K562 (cell line): ENCODE data around the gene GZMM. TPM values are rescaled to one million over a fixed set of nuclear protein-coding genes. Genes with fewer than 3 reads are reported as not detected.

Experiments used
- ATAC-seq: fragments of 200-7000 bp; cut with Tn5 transposase; 3 replicates; pipeline ENCODE4 v1.9.1; 2020; ENCODE audit warnings: moderate library complexity
- BruUV-seq: library from RNA; stranded (reverse); fragments of 400-500 nt; replicated peaks from 2 replicates; lab custom pipeline; 2021; lab: Mats Ljungman, UMichigan
- CTCF ChIA-PET: fragments of 300-600 bp; formaldehyde crosslinking; extraction: SDS; loops from one replicate; lab custom pipeline; 2021; ENCODE audit warnings: low intra/inter-chr PET ratio; lab: Yijun Ruan, JAX
- POLR2A ChIA-PET: fragments of 300-600, 350-650 bp; sonication (Branson Sonifier 250); formaldehyde crosslinking; extraction: SDS; loops from one replicate; lab custom pipeline; 2021; ENCODE audit warnings: antibody characterized with exemption, inconsistent platforms; lab: Yijun Ruan, JAX
- DNase-seq, 4 experiments: peaks; one replicate each; pipeline versions ENCODE4 v3.0.0 to v3.0.0-alpha.2; 2011 to 2018; ENCODE audit warnings: low spot score in 3 of 4, mixed read lengths in 3 of 4; ENCODE audit errors: extremely low read depth in 1 of 4
- FAIRE-seq: peaks from 2 replicates; lab custom pipeline; 2011; peaks lifted over from hg19 to GRCh38; lab: Jason Lieb, UNC
- H2AFZ ChIP-seq: 2 replicates; pipeline ENCODE4 v1.6.0; 2011; ENCODE audit warnings: low read depth, low read length, control low read depth, inconsistent platforms
- H3K27ac ChIP-seq: fragments of 200-600 bp; 3 replicates; pipeline ENCODE4 v1.8.0; 2011; ENCODE audit warnings: low read depth, mild to moderate bottlenecking, control low read depth, inconsistent platforms, low read length, moderate library complexity, mixed read lengths; ENCODE audit errors: extremely low read depth
- H3K27me3 ChIP-seq, 2 experiments: fragments of 300-600 bp in 1 of 2; 2 replicates in 1 of 2; 3 replicates in 1 of 2; pipeline versions ENCODE4 v1.6.0 to v1.8.0; 2011; ENCODE audit warnings: inconsistent platforms in 2 of 2, low read length in 2 of 2, mild to moderate bottlenecking in 1 of 2, mixed read lengths in 1 of 2, moderate library complexity in 1 of 2; ENCODE audit not compliant: control insufficient read depth in 2 of 2, insufficient read depth in 2 of 2
- H3K36me3 ChIP-seq: fragments of 300-600 bp; 3 replicates; pipeline ENCODE4 v1.8.0; 2011; ENCODE audit warnings: mild to moderate bottlenecking, low read length, inconsistent platforms; ENCODE audit not compliant: control insufficient read depth, insufficient read depth
- H3K4me1 ChIP-seq, 2 experiments: fragments of 200-600 bp in 1 of 2; replicated peaks in 1 of 2; 2 replicates in 1 of 2; 3 replicates in 1 of 2; pipeline versions ENCODE4 v1.5.1 to v1.8.0; 2011; ENCODE audit warnings: inconsistent platforms in 2 of 2, low read length in 2 of 2, mild to moderate bottlenecking in 1 of 2, mixed read lengths in 1 of 2, moderate library complexity in 1 of 2; ENCODE audit not compliant: control insufficient read depth in 2 of 2, insufficient read depth in 2 of 2
- H3K4me2 ChIP-seq: 2 replicates; pipeline ENCODE4 v1.6.1; 2011; ENCODE audit warnings: low read length, control low read depth, inconsistent platforms, mixed read lengths; ENCODE audit not compliant: insufficient read depth
- H3K4me3 ChIP-seq: fragments of 200-600 bp; sonication (generic), shearing (Covaris generic); 2 replicates; pipeline ENCODE4 v1.5.1; 2016; ENCODE audit warnings: control low read depth, inconsistent platforms
- H3K79me2 ChIP-seq: fragments of 200-600 bp; 3 replicates; pipeline ENCODE4 v1.8.0; 2011; ENCODE audit warnings: low read length, inconsistent platforms; ENCODE audit not compliant: control insufficient read depth, insufficient read depth
- H3K9ac ChIP-seq, 2 experiments: 2 replicates each; pipeline versions ENCODE4 v1.6.0 to v1.6.1; 2011; ENCODE audit warnings: low read depth in 2 of 2, low read length in 2 of 2, control low read depth in 1 of 2, inconsistent platforms in 1 of 2, mild to moderate bottlenecking in 1 of 2, mixed read lengths in 1 of 2; ENCODE audit not compliant: insufficient read depth in 1 of 2
- H3K9me1 ChIP-seq: one replicate; pipeline ENCODE4 v1.6.0; 2011; ENCODE audit warnings: inconsistent platforms, mild to moderate bottlenecking, low read length, moderate library complexity; ENCODE audit not compliant: control insufficient read depth, insufficient read depth
- H3K9me3 ChIP-seq: replicated peaks from 2 replicates; pipeline ENCODE4 v1.5.1; 2011; ENCODE audit warnings: low read depth, low read length, inconsistent platforms; ENCODE audit not compliant: control insufficient read depth, insufficient read depth
- H4K20me1 ChIP-seq: replicated peaks from 2 replicates; pipeline ENCODE4 v1.6.1; 2011; ENCODE audit warnings: low read length, inconsistent platforms, mixed read lengths; ENCODE audit not compliant: control insufficient read depth, insufficient read depth
- CBX8 ChIP-seq: fragments of 200-600 bp; sonication (generic); IDR thresholded peaks from 2 replicates; pipeline ENCODE4 v1.6.1; 2012; ENCODE audit warnings: borderline replicate concordance, mixed run types, low read depth, mild to moderate bottlenecking, moderate library complexity, mixed read lengths, low read length, control low read depth, inconsistent platforms; ENCODE audit not compliant: poor library complexity, severe bottlenecking; ENCODE audit errors: extremely low read depth
- KDM2B ChIP-seq: fragments of 250-450 bp; sonication (Bioruptor Pico); IDR thresholded peaks from 2 replicates; pipeline ENCODE4 v1.8.0; 2021; ENCODE audit warnings: mild to moderate bottlenecking, moderate library complexity
- NRF1 ChIP-seq, 2 experiments: fragments of 450-650 bp; IDR thresholded peaks in 1 of 2; conservative IDR thresholded peaks in 1 of 2; 2 replicates each; pipeline ENCODE4 v1.6.1; 2014; ENCODE audit warnings: mild to moderate bottlenecking in 2 of 2
- PCBP1 ChIP-seq: fragments of 200-400 bp; formaldehyde crosslinking; IDR thresholded peaks from 2 replicates; pipeline ENCODE4 v1.6.1; 2018; ENCODE audit warnings: mild to moderate bottlenecking, low read depth, low read length; ENCODE audit not compliant: poor library complexity, severe bottlenecking
- SRSF9 ChIP-seq: fragments of 200-400 bp; formaldehyde crosslinking; IDR thresholded peaks from 2 replicates; pipeline ENCODE4 v1.6.1; 2017; ENCODE audit warnings: low read depth, low read length, borderline replicate concordance
- ZNF140 ChIP-seq: fragments of 250-450 bp; sonication (Bioruptor Pico); IDR thresholded peaks from 2 replicates; pipeline ENCODE4 v1.8.0; 2021; ENCODE audit warnings: moderate library complexity, mild to moderate bottlenecking, inconsistent platforms
- WGBS: fragments of 100-300 bp; shearing (Covaris generic); methylation state at CpG from one replicate; pipeline ENCODE4 v1.1.6; 2016; ENCODE audit warnings: low coverage, mixed read lengths; ENCODE audit not compliant: insufficient coverage; ENCODE audit errors: missing lambda C conversion rate; 5-methylcytosine and 5-hydroxymethylcytosine counted together
- in situ Hi-C: fragments of 300-500 bp; cut with MboI; formaldehyde crosslinking; loops from 4 replicates; pipeline ENCODE4 v1.15.0; 2018; ENCODE audit warnings: inconsistent platforms, mixed read lengths
- intact Hi-C: fragments of 100-400 bp; cut with micrococcal nuclease; formaldehyde crosslinking; loops from 2 replicates; pipeline ENCODE4 v1.14.2; 2022
- polyA plus RNA-seq, 8 experiments: library from polyadenylated mRNA; depleted of rRNA in 4 of 8; stranded (reverse) in 5 of 8; unstranded in 3 of 8; fragments of >200 nt; fragmentation: Nextera tagmentation in 2 of 8; fragmentation: Illumina TruSeq in 1 of 8; extraction: Ambion mirVana in 2 of 8; extraction: Trizol in 1 of 8; gene quantifications; 2 replicates each; pipeline versions ENCODE4 v1.2.1 to v1.2.3, GENCODE V29; 2011 to 2014; ENCODE audit warnings: inconsistent platforms in 1 of 8, missing spikeins in 1 of 8
- total RNA-seq, 7 experiments: library from RNA; depleted of rRNA in 6 of 7; stranded (reverse); fragments of >200 nt in 6 of 7; fragmentation: Illumina TruSeq in 2 of 7; extraction: Trizol in 2 of 7; gene quantifications; 2 replicates each; pipeline versions ENCODE4 v1.2.1 to v1.2.3, GENCODE V29; 2011 to 2021; ENCODE audit warnings: low replicate concordance in 1 of 7
- TF ChIP-seq, protein P1 (sequence below): sonication (generic); formaldehyde crosslinking; IDR thresholded peaks from 2 replicates; pipeline ENCODE4 v1.8.1; 2023; ENCODE audit warnings: mild to moderate bottlenecking, missing genetic modification reagents
- TF ChIP-seq, protein P2 (sequence below): sonication (generic); formaldehyde crosslinking; IDR thresholded peaks from 2 replicates; pipeline ENCODE4 v1.9.0; 2022; ENCODE audit warnings: mild to moderate bottlenecking, missing genetic modification reagents
- TF ChIP-seq, protein P3 (sequence below): fragments of 250-450 bp; sonication (Bioruptor Pico); IDR thresholded peaks from 2 replicates; pipeline ENCODE4 v1.5.1; 2021; ENCODE audit warnings: mild to moderate bottlenecking
- TF ChIP-seq, protein P4 (sequence below): fragments of 450-650 bp; IDR thresholded peaks from 2 replicates; pipeline ENCODE4 v1.7.1; 2018; ENCODE audit warnings: mild to moderate bottlenecking, low read depth; ENCODE audit not compliant: partially characterized antibody
- TF ChIP-seq, protein P5 (sequence below), 3 experiments: fragments of 200-800 bp in 1 of 3; sonication (Bioruptor generic) in 1 of 3; sonication (generic) in 1 of 3; formaldehyde crosslinking in 1 of 3; IDR thresholded peaks; 2 replicates each; pipeline versions ENCODE4 v1.6.1 to v1.8.0; 2016 to 2022; ENCODE audit warnings: mild to moderate bottlenecking in 2 of 3, missing compliant biosample characterization in 2 of 3, missing genetic modification characterization in 2 of 3, missing genetic modification reagents in 1 of 3

The GZMM gene
- total and polyA plus RNA-seq, 9 of the 15 experiments (the other 6 are each of a cell fraction or from before 2014, with no cell fraction given), result 0.08 to 2.6 (median 0.70) TPM; not detected in 2

DNA sequence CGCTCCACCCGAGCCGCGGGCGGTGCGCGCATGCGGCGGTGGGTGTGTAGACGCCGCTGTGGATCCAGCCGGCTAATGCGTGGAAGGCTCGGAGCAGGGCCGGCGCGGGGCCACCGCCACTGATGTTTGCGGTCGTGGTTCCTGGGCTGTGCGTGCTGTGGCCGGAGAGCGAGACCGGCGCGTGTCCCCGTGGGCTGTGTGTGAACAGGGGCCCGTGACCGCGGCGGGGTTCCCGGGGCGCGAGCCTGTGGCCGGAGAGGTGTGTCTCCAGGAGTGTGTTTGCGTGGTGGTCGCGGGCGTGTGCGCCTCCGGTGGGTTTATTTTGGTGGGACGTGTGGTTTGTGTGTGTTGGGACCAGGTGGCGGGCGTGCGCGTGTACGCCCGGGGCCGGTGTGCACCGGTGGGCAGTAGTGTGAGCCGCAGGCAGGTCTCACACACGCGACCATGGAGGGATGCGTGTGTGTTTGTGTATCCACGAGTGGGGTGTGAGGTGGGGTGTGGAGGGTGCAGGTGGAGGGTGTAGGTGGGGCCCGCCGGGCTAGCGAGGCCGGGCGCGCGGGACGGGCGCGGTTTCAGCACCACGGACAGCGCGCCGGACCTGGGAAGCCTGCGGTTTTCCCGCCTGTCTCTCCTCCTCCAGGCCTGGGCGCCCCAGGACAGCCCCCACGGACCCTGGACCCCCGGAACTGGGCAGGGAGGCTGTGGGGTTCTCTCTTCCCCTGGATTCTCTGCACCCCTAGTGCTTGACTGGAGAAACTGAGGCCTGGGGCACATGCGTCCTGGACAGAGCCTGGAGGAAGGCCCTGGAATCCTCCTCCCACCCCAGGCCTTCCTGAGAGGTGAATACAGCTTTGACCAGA is 47.5 kb downstream of the GZMM start:
- Histone ChIP-seq H3K27me3 (peaks cover 12 to 34% of the 10 kb centered on the region in 2 experiments; a peak in 4 of 5 replicates), H3K9me3 (no peaks in the 10 kb centered on the region), H3K4me1 (peaks cover 3 to 80% of the 10 kb centered on the region in 2 experiments; a peak in 3 of 5 replicates), H2AFZ (no peak overlapping the region), H3K9ac (no peak overlapping the region), H3K79me2 (no peaks in the 10 kb centered on the region), H3K4me2 (no peak overlapping the region), H3K9me1 (no peaks in the 10 kb centered on the region), H4K20me1 (peaks cover 20% of the 10 kb centered on the region; the same call in 1 of the 2 replicates), H3K27ac (no peak overlapping the region), H3K36me3 (no peaks in the 10 kb centered on the region), H3K4me3 (no peak overlapping the region)
- FAIRE-seq (no peak), DNase-seq (peak; percentile 48 to 72 (median 68)), ATAC-seq (peak; percentile 58)
- in situ Hi-C loops, result no loop called here
- CTCF ChIA-PET, result no interaction called here
- 13% methylated on average over 65 of the region's 75 CpGs for WGBS
- no TSS peak for BruUV-seq
- intact Hi-C loops, result no loop called here
- POLR2A ChIA-PET, result no interaction called here
- TF ChIP-seq, protein P1, sequence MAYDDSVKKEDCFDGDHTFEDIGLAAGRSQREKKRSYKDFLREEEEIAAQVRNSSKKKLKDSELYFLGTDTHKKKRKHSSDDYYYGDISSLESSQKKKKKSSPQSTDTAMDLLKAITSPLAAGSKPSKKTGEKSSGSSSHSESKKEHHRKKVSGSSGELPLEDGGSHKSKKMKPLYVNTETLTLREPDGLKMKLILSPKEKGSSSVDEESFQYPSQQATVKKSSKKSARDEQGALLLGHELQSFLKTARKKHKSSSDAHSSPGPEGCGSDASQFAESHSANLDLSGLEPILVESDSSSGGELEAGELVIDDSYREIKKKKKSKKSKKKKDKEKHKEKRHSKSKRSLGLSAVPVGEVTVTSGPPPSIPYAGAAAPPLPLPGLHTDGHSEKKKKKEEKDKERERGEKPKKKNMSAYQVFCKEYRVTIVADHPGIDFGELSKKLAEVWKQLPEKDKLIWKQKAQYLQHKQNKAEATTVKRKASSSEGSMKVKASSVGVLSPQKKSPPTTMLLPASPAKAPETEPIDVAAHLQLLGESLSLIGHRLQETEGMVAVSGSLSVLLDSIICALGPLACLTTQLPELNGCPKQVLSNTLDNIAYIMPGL (CRISPR knock-in tag), result no peak
- no peak for TF ChIP-seq ZNF140 (CRISPR knock-in tag)
- TF ChIP-seq, protein P2, sequence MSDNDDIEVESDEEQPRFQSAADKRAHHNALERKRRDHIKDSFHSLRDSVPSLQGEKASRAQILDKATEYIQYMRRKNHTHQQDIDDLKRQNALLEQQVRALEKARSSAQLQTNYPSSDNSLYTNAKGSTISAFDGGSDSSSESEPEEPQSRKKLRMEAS (CRISPR knock-in tag), result peak; percentile 66; the same call in 1 of the 2 replicates
- peak; percentile 38; the same call in 1 of the 2 replicates for TF ChIP-seq KDM2B (CRISPR knock-in tag)
- TF ChIP-seq, protein P3, sequence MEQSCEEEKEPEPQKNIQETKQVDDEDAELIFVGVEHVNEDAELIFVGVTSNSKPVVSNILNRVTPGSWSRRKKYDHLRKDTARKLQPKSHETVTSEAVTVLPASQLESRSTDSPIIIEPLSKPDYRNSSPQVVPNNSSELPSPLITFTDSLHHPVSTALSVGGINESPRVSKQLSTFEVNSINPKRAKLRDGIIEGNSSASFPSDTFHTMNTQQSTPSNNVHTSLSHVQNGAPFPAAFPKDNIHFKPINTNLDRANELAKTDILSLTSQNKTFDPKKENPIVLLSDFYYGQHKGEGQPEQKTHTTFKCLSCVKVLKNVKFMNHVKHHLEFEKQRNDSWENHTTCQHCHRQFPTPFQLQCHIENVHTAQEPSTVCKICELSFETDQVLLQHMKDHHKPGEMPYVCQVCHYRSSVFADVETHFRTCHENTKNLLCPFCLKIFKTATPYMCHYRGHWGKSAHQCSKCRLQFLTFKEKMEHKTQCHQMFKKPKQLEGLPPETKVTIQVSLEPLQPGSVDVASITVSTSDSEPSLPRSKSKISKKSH (CRISPR knock-in tag), result no peak
- no peak for TF ChIP-seq CBX8
- no peak for TF ChIP-seq SRSF9
- TF ChIP-seq, protein P4, sequence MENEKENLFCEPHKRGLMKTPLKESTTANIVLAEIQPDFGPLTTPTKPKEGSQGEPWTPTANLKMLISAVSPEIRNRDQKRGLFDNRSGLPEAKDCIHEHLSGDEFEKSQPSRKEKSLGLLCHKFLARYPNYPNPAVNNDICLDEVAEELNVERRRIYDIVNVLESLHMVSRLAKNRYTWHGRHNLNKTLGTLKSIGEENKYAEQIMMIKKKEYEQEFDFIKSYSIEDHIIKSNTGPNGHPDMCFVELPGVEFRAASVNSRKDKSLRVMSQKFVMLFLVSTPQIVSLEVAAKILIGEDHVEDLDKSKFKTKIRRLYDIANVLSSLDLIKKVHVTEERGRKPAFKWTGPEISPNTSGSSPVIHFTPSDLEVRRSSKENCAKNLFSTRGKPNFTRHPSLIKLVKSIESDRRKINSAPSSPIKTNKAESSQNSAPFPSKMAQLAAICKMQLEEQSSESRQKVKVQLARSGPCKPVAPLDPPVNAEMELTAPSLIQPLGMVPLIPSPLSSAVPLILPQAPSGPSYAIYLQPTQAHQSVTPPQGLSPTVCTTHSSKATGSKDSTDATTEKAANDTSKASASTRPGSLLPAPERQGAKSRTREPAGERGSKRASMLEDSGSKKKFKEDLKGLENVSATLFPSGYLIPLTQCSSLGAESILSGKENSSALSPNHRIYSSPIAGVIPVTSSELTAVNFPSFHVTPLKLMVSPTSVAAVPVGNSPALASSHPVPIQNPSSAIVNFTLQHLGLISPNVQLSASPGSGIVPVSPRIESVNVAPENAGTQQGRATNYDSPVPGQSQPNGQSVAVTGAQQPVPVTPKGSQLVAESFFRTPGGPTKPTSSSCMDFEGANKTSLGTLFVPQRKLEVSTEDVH, result peak; percentile 35
- peak; percentile 16 for TF ChIP-seq PCBP1
- TF ChIP-seq NRF1 (conservative IDR thresholded peaks at IDR 0.05 in 1 of 2, IDR thresholded peaks at IDR 0.05 in 1 of 2), result no peak
- TF ChIP-seq, protein P5, sequence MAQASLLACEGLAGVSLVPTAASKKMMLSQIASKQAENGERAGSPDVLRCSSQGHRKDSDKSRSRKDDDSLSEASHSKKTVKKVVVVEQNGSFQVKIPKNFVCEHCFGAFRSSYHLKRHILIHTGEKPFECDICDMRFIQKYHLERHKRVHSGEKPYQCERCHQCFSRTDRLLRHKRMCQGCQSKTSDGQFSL (CRISPR knock-in tag; IDR thresholded peaks at IDR 0.05), result no peak
- TF ChIP-seq, protein P5 (tag; IDR thresholded peaks at IDR 0.05), result no peak
